IPS-18c (cell line): ENCODE data around the gene LRRC52.

Source experiments
- H3K4me3 ChIP-seq: 2 replicates; pipeline ENCODE4 v1.7.0; 2013; ENCODE audit warnings: low read depth, mild to moderate bottlenecking, low read length, moderate library complexity; ENCODE audit not compliant: insufficient read depth
- H3K9me3 ChIP-seq: one replicate; pipeline ENCODE4 v1.6.1; 2013; ENCODE audit warnings: mild to moderate bottlenecking, low read length, moderate library complexity; ENCODE audit not compliant: control insufficient read depth, insufficient read depth

The LRRC52 gene, protein sequence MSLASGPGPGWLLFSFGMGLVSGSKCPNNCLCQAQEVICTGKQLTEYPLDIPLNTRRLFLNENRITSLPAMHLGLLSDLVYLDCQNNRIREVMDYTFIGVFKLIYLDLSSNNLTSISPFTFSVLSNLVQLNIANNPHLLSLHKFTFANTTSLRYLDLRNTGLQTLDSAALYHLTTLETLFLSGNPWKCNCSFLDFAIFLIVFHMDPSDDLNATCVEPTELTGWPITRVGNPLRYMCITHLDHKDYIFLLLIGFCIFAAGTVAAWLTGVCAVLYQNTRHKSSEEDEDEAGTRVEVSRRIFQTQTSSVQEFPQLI

DNA sequence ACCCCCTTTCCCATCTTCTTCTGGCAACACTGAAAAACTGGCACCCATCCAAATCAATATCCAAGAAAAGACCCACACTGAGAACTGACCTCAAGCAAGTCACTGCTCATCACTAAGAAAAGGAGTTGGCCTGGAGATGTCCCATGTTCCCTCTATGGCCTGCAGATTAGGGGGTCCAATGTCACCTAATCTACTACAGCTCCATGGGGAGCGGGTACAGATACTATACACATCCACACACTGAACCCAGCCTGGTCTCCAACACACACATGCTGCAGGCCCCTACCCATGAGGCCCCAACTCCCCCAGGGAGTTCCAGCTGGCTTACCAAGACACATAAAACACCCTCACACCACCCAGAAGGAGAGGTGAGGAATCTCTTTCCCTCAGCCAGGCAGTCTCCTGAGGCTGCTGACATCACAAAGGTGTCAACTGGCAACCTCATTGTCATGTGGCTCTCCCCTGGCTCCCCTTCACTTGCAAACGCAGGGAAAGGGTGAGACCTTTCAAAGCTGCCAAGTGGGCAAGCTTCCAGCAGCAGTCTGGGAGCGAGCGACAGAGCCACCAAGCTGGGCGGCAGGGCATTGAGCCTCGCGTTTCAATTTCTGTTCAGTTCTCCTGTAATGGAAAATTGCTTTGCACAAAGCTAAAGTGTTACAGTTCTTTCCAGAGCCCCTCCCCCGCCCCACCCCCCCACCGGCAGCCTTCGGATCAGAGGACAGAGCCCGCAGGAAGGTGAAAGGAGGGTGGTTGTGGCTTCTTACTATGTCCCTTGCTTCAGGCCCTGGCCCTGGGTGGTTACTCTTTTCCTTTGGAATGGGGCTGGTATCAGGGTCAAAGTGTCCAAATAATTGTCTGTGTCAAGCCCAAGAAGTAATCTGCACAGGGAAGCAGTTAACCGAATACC lies at the start of gene LRRC52:
LRRC52 (plus strand) TSS at position 469 of the 907 bp plus-strand sequence; CDS start at position 766, 297 bp downstream.
- no peak within 1 kb of the TSS for H3K4me3 ChIP-seq
- H3K9me3 ChIP-seq = no peaks in the 10 kb centered on the region

DNA sequence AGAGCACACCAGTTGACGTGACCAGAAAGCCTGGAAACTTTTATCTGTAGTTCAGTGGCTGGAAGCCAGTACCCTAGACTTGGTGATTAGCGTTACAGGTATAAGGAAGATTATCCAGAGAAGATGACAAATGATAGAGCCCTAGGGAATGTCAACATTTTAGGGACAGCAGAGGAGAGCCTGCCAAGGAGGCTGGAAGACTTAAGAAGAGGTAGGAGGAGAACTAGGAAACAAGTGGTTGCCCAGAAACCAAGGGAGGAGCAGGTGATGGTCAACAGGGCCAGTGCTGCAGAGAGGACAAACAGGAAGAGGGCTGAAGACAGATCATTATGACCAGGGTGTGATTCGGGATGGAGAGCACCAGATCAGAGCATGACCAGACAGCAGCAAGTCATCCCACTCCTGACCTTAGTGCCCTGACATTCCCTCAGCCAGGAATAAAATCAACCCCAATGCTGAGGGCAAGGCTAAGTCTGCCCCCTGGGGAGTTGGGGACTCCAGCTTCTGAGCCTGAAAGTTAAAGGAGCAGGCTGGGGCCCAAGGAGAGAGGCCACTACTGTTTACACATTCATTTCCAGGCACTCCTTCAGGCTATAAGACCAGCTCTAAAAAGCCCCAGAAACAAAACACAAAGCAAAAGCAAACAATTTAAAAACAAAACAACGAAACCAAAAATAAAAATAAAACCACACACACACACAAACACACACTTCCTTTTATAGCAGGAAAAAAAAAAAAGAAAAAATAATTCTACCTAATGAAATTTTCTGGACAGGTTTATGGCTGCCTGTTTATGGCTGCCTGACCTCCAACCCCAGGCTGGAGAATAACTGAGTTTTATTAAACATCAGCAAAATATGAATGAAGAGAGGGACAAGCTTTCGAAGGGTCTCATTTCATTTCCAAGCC lies 48.6 kb upstream of the LRRC52 start:
- no peak overlapping the region for H3K4me3 ChIP-seq
- H3K9me3 ChIP-seq = no peaks in the 10 kb centered on the region

DNA sequence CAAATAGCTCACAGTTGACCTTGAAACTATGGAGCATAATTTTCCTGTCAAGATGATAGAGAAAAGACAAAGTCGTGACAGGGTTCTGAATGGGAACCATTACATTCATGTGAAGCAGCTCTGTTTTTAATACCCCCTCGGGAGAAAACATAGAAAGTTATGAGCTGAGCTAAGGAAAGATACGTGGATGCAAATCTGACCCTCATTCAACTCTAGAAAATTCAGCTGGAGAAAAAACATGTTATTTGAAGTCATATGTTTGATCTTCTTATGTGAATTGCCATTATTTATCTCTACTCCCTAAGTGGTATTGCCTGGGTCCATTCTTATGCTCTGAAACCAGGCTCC lies 48.0 kb upstream of the LRRC52 start:
- H3K9me3 ChIP-seq = no peaks in the 10 kb centered on the region
- no peak overlapping the region for H3K4me3 ChIP-seq

DNA sequence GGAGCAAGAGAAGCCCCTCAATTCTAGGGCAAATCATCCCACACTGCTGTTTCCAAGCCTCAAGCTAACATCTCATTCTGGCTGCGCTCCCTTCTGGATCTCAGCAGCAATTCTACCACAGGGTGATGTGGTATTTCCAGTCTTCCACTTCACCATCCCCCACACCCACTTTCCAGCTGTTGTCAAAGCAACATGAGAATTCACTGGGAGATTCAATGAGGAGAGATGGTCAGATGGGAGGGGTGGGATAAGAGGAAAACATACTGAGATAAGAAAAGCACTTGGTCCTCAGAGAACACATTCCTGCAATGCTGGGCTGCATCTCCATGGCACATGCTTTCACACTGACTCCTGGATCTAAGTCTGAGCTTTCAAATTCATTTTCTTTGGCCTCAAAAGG lies 47.3 kb upstream of the LRRC52 start:
- no peak overlapping the region for H3K4me3 ChIP-seq
- H3K9me3 ChIP-seq = no peaks in the 10 kb centered on the region

DNA sequence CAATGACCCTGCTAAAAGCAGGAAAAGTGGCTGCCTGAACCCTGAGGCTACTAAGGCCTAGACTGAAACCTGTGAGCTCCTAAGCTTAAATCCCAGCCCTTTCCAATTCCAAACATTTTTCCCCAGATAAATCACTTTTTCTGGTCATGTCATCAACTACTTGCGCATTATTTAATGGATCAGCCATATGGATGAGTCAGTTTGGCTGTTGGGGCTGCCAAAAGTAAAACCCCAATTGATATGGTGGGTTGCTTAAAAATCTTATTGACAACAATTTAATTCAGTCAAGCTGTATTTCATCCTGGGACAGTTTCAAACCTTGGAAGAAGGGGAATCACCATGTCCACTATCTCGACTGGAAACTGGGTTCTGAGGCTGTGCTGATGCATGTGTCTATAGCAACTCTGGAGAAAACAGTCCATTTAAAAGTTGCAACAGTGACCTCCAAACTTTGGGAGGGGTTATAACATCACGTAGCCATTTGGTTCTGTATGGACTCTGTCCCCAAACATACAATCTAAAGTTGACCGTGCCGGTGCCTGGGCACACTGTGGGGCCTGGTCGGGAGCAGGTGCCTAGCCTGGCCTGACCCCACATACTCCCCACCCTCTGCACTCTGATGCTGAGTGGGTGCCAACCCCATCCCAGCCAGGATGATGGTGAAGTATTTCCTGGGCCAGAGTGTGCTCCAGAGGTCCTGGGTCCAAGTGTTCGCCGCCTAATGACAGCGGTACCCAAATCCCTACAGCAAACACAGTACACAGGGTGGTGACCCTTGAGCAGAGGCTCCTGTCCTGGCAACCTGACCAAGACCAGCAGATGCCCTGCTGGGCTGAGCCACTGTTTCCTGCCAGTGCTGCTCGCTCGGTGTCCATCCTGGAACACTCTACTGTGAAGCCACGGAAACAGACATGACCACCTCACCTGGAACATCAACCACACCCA lies 46.5 kb upstream of the LRRC52 start:
- no peak overlapping the region for H3K4me3 ChIP-seq

DNA sequence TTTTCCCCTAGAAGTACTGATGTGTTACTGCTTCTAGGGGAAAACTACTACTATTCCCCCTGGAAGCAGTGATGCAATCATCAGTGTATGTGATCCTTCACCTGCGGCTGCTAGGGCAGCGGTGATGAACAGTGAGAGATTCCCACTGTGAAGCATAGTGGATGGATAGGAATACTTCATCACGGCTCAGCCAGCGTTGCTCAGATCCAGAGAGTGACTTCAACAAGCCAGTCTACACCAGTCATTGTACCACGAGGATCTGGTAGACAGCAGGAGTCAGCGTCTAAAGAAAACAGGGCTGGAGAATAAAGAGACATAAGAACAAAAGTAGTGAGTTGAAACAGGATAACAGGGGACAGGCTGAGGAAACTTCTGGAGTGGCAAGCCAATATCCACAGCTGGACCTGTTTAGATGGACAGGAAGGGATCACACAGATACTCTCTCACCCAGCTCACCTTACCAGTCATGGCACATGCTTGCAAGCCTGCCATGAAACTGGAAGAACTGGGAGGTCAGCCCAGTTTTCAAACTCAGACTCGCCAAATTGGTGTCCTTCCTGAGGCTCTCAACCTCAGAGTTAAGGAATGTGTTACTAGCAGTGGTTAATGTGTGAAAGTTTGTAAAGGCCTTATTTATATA lies 42.4 kb upstream of the LRRC52 start:
- H3K9me3 ChIP-seq = peaks cover 2% of the 10 kb centered on the region
- H3K4me3 ChIP-seq = no peak overlapping the region

More for the DNA sequence above, 46.5 kb upstream of the LRRC52 start:
- no peaks in the 10 kb centered on the region for H3K9me3 ChIP-seq

DNA sequence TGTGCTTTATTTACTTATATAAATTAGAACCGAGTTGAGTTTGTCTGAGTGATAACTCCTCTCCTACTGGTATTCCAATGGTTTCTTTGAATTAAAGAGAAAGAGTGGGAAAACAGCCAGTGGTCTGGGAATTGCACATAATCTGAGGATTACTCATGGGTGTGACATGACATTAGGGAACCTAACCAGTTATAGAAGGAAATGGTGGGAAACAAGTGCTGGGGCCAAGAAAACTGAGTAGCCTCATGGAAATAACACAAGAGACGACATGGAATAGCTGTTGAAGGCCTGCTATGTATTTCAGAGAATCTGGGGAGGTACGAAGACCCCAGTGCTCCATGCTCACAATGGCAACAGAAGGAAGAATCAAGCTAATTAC lies 41.8 kb upstream of the LRRC52 start:
- Histone ChIP-seq H3K9me3 (peaks cover 2% of the 10 kb centered on the region), H3K4me3 (no peak overlapping the region)

DNA sequence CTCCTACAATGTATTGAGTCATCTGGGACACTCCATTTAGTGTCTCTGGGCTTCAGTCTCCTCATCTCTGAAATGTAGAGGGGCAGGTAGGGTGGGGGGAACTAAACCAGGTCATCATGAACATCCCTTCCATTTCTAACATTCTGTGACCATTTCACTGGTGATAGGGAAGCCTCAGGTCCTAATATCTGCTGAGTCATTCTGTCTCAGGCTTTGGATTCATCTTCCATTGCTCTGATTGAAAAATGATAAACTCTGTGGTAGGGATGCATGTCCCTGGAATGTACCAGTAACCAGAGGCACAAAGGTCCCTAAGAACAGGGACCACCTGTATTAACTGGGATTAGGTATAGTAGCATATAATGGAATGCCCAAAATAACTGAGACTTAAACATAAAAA lies 36.2 kb upstream of the LRRC52 start:
- H3K4me3 ChIP-seq = no peak overlapping the region
- peaks cover 2% of the 10 kb centered on the region for H3K9me3 ChIP-seq

DNA sequence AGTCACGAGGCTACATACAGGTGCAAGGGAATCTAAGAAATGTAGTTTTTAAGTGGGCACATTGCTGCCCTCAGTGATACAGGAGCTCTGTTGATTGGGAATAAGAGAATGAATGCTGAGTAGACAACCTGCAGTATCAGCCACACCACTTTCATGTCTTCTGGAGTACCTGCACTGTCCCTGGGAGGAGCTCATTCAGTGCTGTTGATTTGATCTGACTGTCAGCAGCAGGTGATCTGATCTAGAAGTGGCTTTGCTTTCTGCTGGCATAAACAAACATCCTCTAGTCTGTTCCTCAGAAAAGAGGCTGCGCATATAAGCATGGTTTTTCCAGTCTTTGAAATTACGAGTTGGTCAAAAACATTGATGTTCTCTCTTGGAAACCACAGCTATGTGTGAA lies 35.5 kb upstream of the LRRC52 start:
- H3K4me3 ChIP-seq = no peak overlapping the region
- H3K9me3 ChIP-seq = peaks cover 2% of the 10 kb centered on the region

DNA sequence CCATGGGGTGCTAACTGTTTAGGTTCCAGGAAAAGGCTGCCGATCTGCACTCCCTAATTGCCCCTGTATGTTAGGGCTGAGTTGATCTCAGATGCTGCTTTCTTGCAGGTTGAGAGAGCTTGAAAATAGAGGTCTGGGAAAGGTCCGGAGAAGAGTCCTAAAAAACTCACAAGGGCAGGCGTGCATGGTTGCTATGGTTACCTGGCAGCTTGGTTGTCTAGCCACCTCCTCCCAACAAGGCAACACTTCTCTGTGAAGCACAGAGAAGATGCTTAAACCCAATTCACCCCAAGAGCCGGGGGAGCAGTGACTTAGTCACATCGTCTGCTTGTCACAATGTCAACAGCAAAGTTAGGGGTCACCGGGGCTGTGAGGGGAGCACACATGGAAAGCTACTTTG lies 31.0 kb upstream of the LRRC52 start:
- H3K4me3 ChIP-seq = no peak overlapping the region
- no peaks in the 10 kb centered on the region for H3K9me3 ChIP-seq

DNA sequence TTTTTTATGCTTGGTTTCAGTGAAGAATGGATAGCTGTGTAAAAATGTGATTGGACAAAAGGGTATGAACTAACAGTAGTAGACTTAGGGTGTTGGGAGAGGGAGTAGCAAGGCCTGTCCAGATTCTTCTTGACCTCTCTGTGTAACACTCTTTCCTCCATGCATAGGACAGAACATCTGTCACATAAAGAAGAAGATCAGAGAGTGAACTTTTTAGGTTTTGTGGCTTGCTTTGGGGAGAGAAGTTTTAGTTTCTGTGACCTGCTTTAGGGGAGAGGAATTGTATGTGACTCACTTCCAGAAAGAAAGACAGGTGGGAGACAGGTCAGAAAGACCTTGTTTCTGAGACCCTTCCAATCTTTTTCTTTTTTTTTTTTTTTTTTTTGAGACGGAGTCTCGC lies 27.3 kb upstream of the LRRC52 start:
- no peak overlapping the region for H3K4me3 ChIP-seq
- H3K9me3 ChIP-seq = no peaks in the 10 kb centered on the region

DNA sequence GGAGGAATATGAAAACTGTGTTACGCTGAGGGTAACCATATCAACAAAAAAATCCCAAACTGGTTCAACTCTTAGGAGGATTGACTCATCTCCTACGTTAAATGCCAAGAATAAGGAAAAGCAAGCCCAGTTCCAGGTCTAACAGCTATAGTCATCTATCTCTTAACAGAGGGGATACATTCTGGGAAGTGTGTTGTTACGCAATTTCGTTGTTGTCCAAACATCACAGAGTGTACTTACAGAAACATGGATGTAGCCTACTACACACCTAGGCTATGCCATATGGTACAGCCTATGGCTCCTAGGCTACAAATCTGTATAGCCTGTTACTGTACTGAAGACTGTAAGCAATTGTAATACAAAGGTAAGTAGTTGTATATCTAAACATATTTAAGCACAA lies 23.2 kb upstream of the LRRC52 start:
- no peak overlapping the region for H3K4me3 ChIP-seq
- H3K9me3 ChIP-seq = no peaks in the 10 kb centered on the region

DNA sequence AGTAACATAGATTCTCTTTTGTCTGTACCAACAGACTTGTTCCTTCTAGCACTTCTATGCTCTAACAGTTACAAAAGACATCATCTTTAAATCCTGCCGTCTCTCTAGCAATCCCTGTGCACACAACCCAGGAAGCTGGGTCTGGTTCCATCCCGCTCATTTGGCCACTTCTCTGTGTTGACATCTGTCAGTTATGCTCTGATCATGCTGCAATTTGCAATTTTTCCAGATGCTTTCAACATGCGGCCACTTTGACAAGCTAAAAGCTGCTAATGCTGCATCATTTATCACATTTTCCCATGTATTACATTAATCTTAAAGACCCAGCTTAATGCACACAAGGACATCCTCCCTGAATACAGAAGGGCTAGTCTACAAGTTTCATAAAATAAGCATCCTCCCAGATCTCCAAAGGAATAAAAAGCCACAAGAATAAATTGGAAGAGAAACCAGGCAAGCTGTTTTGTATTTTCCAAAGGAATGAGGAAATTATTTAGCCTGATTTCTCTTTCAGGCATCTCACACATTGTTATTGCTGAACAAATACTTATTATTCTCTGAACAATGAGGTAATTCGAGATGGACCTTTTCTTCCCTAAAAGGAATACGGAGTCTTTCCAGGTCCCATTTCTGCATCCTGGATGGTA lies 19.0 kb upstream of the LRRC52 start:
- Histone ChIP-seq H3K4me3 (no peak overlapping the region), H3K9me3 (no peaks in the 10 kb centered on the region)

DNA sequence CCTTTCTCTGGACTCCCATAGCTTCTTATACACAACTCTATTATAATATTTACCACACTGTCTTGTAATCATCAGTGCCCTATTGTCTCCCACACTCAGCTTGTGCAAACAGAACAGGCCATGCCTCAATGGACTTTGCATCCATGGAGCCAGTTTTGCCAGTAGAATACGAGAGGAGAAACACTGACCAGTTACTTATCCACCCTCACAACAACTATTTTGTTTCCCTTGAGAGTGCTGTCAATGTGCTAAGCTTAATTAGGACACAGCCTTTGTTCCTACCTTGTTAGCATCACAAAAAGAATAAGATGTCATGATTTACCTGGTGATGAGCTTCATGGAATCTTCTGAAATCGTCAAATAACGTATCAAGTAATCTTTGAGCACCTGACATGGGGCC lies 18.1 kb upstream of the LRRC52 start:
- no peaks in the 10 kb centered on the region for H3K9me3 ChIP-seq
- H3K4me3 ChIP-seq = no peak overlapping the region

DNA sequence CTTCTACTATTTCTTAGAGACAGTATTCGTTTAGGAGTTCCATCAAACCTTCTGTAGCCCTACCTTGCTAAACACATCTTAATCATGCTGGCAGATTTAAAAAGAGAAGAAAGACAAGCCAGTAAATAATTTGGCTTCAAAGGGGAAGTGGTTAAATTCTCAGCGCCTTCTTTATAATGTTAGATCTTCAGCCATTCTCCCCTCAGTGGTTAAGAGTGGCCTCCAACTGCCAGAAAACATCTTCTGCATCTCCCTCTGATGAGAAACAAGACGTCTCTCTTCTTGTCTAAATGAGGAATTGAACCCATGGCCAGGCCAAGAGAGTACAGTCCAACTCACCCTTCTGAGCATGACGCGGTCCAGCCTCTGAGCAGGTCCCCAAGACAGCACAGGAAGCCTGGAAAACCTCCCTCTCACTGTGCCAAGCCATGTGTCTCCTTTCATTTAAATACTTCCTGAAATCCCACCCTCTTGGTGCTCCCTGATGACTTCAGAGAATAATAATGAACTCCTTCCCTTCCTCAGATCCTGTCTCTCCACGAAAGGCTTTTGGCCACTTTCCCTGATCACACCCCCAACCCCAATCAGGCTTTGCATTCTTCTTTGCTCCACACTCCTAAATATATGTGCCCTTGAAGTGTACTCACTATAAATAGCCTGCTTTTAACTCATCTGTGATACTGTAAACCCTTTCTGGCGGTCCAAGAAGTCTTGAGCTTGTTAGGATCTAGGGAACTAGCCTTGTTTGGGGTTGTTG lies 16.4 kb upstream of the LRRC52 start:
- Histone ChIP-seq H3K9me3 (no peaks in the 10 kb centered on the region), H3K4me3 (no peak overlapping the region)
